GM21825 (cell line): ENCODE data around the gene MX2.

Experiments used
- ATAC-seq: cut with Tn5 transposase; IDR thresholded peaks from one replicate; pipeline ENCODE4 v1.9.1; 2021; ENCODE audit warnings: mild to moderate bottlenecking, moderate library complexity; ENCODE audit not compliant: unreplicated experiment

MX2 gene

GRCh38 chr21:41363370-41364270 is 1.8 kb downstream of the MX2 start:
- no peak for ATAC-seq

- no peak for ATAC-seq
Observed at GRCh38 chr21:41364308-41364707, 2.5 kb downstream of the MX2 start.

GRCh38 chr21:41365377-41366107 is 3.7 kb downstream of the MX2 start:
- no peak for ATAC-seq

- no peak for ATAC-seq
Observed at GRCh38 chr21:41366522-41367151, 4.8 kb downstream of the MX2 start.

- ATAC-seq: no peak
Observed at GRCh38 chr21:41367301-41367944, 5.6 kb downstream of the MX2 start.

GRCh38 chr21:41367945-41368734 is 6.3 kb downstream of the MX2 start:
- ATAC-seq: peak; percentile 53

GRCh38 chr21:41368735-41369104 is 6.9 kb downstream of the MX2 start:
- no peak for ATAC-seq

- peak; percentile 40 for ATAC-seq
Observed at GRCh38 chr21:41369105-41369919, 7.5 kb downstream of the MX2 start.

GRCh38 chr21:41369920-41370839 is 8.4 kb downstream of the MX2 start:
- ATAC-seq: peak; percentile 2

- no peak for ATAC-seq
Observed at GRCh38 chr21:41370840-41371684, 9.2 kb downstream of the MX2 start.

GRCh38 chr21:41371685-41372030 is 9.8 kb downstream of the MX2 start:
- ATAC-seq: no peak

GRCh38 chr21:41373253-41373652 is 11.4 kb downstream of the MX2 start:
- no peak for ATAC-seq

- ATAC-seq: no peak
Observed at GRCh38 chr21:41373763-41374162, 11.9 kb downstream of the MX2 start.

GRCh38 chr21:41374177-41374712 is 12.4 kb downstream of the MX2 start:
- no peak for ATAC-seq

GRCh38 chr21:41374867-41375533 is 13.2 kb downstream of the MX2 start:
- no peak for ATAC-seq

- no peak for ATAC-seq
Observed at GRCh38 chr21:41375875-41376274, 14.0 kb downstream of the MX2 start.

GRCh38 chr21:41377715-41378114 is 15.9 kb downstream of the MX2 start:
- no peak for ATAC-seq
